GM12874 (cell line): ENCODE measurements around the gene IGSF3.

ENCODE experiments used
- TF ChIP-seq, protein P1 (sequence below): IDR thresholded peaks from 2 replicates; pipeline ENCODE4 v1.5.1; 2011; ENCODE audit warnings: low read depth, mild to moderate bottlenecking, control low read depth, low read length, moderate library complexity; ENCODE audit not compliant: insufficient read depth

Gene IGSF3

DNA sequence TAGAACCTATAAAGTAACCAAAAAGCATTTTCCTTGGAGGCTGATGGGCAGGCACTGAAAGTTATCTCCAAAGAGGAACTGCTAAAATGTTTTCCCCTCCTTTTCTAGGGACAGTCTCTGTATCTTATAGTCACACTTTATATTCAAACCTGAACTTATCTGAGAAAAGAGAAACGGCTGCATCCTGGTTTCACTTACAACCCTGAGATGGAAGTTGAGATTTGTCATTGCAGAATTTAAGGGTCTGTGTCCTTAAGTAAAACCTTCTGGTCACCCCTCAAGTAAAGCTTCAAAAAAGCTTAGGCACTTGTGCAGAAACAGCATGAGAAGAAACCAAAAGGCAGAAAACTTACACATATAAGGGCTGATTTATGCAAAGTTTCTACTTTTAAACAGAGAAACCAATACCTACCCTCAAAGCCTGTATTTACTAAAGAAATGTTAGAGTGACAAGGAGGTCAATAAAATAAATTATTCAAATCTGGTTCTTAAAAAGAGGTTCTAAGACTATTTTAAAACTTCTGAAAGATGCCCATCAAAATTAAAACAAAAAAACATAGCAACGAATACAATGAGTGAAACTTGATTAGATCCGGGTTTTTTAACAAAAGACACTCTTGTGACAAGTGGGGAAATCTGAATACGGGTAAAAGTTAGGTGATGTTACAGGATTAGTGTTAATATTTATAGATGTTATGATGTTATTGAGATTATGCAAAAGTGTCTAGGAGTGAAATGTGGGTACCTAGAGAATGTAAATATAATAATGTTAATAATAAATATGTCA lies 106.6 kb downstream of the IGSF3 start:
- TF ChIP-seq, protein P1, sequence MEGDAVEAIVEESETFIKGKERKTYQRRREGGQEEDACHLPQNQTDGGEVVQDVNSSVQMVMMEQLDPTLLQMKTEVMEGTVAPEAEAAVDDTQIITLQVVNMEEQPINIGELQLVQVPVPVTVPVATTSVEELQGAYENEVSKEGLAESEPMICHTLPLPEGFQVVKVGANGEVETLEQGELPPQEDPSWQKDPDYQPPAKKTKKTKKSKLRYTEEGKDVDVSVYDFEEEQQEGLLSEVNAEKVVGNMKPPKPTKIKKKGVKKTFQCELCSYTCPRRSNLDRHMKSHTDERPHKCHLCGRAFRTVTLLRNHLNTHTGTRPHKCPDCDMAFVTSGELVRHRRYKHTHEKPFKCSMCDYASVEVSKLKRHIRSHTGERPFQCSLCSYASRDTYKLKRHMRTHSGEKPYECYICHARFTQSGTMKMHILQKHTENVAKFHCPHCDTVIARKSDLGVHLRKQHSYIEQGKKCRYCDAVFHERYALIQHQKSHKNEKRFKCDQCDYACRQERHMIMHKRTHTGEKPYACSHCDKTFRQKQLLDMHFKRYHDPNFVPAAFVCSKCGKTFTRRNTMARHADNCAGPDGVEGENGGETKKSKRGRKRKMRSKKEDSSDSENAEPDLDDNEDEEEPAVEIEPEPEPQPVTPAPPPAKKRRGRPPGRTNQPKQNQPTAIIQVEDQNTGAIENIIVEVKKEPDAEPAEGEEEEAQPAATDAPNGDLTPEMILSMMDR = no peak

DNA sequence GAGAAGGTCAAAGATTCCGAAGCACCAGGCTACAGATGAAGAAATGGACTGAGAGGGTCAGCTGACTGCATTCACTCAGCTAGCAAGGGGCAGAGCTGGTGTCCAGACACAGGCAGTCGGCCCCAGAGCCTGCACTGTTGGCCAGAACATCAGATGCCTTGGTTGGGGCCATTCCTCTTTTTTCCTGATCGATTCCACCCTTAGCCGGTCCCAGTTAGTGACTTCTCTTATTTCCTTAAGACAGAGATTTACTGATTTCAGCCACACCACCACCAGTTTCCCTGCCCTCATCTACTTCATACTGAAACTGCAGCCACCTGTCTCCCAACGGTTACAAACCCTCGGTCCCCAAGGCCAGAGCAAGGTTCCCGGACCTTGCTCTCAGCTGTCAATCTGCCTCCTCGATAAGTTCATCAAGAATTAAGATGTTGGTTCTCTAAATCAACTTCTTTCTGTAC lies 108.2 kb downstream of the IGSF3 start:
- TF ChIP-seq, protein P1 = no peak

DNA sequence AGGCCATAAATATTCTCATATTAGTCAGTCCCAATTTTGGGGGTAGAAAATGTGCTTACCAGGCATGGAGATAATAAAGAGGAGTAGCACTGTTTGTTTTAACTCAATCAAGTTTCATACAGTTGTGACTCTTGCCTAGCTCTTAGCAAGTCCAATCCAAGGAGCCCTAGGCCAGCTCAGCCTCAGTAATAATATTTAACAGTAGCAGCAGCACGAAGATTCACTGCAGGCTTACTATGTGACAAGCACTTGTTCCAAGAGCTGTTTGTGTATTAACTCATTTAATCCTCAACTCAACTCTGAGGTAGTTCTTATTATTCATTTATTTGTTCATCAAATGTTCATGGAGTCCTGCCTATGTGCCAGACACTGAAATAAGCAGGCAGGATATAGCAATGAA lies 109.0 kb downstream of the IGSF3 start:
- TF ChIP-seq, protein P1 = no peak

DNA sequence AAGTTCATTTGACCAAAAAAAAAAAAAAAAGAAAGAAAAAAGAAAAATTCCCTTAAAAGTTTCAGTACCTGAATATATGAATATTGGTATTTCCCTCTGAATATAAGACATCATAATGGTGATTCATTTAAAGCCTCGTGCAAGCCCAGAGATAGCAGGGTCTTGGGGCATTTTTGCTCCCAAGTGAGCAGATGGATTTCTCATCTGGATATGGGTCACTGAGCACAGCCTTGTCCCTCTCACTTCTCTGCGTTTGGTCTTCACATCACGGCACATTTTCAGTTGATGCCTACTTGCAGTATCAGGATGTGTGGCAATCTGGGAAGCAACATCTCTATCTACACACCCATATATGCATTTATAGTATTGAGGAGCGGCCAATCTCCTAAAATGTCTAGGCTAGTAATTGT lies 109.4 kb downstream of the IGSF3 start:
- TF ChIP-seq, protein P1 = no peak

DNA sequence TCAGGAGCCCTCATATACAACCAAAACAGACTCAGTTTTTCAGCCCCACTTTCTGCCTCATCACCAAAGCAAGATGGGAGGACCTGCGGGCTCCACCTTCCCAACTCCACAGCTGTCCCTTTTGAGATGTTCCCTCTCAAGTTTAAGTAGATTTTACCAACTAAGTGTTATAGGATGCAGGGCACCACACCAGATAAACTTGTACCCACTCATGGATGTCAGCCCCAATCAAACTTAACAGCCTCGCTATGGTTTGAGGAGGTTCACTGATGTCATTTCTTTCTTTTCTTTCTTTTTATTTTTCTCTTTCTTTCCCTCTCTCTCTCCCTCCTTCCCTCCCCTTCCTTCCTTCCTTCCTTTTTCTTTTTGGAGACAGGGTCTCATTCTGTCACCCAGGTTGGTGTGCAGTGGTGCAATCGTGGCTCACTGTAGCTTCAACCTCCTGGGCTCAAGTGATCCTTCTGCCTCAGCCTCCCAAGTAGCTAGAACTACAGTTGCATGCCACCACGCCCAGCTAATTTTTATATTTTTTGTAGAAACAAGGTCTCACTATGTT lies 110.1 kb downstream of the IGSF3 start:
- TF ChIP-seq, protein P1 = no peak

DNA sequence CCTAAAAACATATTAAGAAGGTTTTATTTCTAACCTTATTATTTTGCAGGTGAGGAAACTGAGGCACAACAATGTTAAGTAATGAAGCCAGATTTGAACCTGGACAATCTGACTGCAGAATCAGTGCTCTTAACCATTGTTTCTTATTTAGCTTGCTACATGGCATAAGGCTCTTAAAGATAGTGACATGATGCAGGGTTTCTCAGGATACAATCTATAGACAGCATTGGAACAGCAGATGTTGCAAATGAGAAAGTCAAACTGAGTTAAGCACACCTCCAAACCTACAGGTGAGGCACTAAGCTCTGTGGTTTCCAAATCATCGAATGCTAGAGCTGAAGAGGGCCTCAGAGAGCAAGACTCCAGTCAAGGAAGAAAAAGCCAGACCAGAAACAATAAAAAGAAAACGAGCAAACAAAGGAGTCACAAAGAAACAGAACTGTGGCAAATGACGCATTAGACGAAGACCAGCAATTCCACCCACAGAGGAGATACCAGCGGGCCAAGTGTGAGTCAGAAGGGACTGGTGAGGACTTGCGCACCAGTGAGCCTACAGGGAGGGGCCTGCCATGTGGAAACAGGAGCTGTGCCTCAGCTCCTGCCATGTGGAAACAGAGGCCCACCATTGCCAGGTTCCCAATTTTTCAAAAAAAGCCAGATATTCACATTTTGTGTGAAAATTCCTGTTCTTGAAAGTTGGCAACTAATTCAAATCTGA lies 111.1 kb downstream of the IGSF3 start:
- TF ChIP-seq, protein P1 = no peak

DNA sequence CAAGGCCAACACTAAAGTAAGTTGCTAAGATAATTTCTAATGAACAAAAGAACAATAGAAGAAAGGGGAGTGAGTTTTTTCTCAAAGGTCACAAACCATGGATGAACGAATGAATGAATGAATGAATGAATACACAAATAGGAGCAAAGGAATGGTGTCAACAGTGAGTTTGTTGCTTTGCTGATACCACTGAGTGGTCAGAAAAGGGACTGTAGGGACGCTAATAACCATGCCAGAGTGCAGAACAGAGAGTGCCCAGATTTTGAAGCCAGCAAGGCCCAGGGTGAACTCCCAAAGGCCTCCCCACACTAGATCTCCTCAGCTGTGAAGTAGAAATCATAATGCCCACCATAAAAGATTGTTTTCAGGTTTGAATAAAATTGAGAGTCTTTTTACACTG lies 112.6 kb downstream of the IGSF3 start:
- TF ChIP-seq, protein P1 = no peak
